CD14-positive monocyte (primary cell): ENCODE results near the gene FHOD3. TPM values are rescaled to one million over a fixed set of nuclear protein-coding genes. Genes with fewer than 3 reads are reported as not detected.

Experiments
- DNase-seq, 3 donors: peaks; one replicate each; pipeline ENCODE4 v3.0.0-alpha.2; 2011 to 2022
- H2AFZ ChIP-seq: 2 replicates; pipeline ENCODE4 v1.6.0; 2012; ENCODE audit warnings: mild to moderate bottlenecking, low read depth, low read length, inconsistent platforms; ENCODE audit not compliant: insufficient read depth, poor library complexity, severe bottlenecking
- H3K27ac ChIP-seq, 2 donors: 1 replicate in 1 of 2; 2 replicates in 1 of 2; pipeline ENCODE4 v1.5.1; 2012 to 2013; ENCODE audit warnings: low read length in 2 of 2, control low read depth in 1 of 2, inconsistent platforms in 1 of 2, low read depth in 1 of 2, mild to moderate bottlenecking in 1 of 2
- H3K27me3 ChIP-seq, 2 donors: one replicate each; pipeline versions ENCODE4 v1.6.0 to v1.6.1; 2011 to 2013; ENCODE audit warnings: low read length in 2 of 2; ENCODE audit not compliant: control insufficient read depth in 2 of 2, insufficient read depth in 2 of 2
- H3K36me3 ChIP-seq, 2 donors: replicated peaks in 1 of 2; 1 replicate in 1 of 2; 2 replicates in 1 of 2; pipeline versions ENCODE4 v1.5.1 to v1.6.1; 2012 to 2013; ENCODE audit warnings: low read length in 2 of 2, control low read depth in 1 of 2, inconsistent platforms in 1 of 2, mild to moderate bottlenecking in 1 of 2; ENCODE audit not compliant: insufficient read depth in 2 of 2, control insufficient read depth in 1 of 2
- H3K4me1 ChIP-seq, 2 donors: 1 replicate in 1 of 2; 2 replicates in 1 of 2; pipeline versions ENCODE4 v1.5.1 to v1.6.1; 2012 to 2013; ENCODE audit warnings: low read length in 2 of 2, control low read depth in 1 of 2, inconsistent platforms in 1 of 2, mild to moderate bottlenecking in 1 of 2, moderate library complexity in 1 of 2; ENCODE audit not compliant: insufficient read depth in 2 of 2, control insufficient read depth in 1 of 2
- H3K4me2 ChIP-seq: replicated peaks from 2 replicates; pipeline ENCODE3; 2012; ENCODE audit warnings: low read length, moderate library complexity, mild to moderate bottlenecking; ENCODE audit not compliant: poor library complexity, severe bottlenecking; ENCODE audit errors: extremely low read depth
- H3K4me3 ChIP-seq, 3 experiments: fragments of 200-600 bp in 1 of 3; sonication (generic) in 1 of 3; replicated peaks in 1 of 3; 1 replicate in 2 of 3; 2 replicates in 1 of 3; pipeline ENCODE4 v1.5.1; 2011 to 2013; ENCODE audit warnings: low read length in 3 of 3, mild to moderate bottlenecking in 3 of 3, control low read depth in 2 of 3, low read depth in 2 of 3, inconsistent platforms in 1 of 3, moderate library complexity in 1 of 3
- H3K79me2 ChIP-seq: 2 replicates; pipeline ENCODE4 v1.6.0; 2012; ENCODE audit warnings: mild to moderate bottlenecking, control low read depth, inconsistent platforms, low read length, moderate library complexity; ENCODE audit not compliant: insufficient read depth
- H3K9ac ChIP-seq: 2 replicates; pipeline ENCODE4 v1.6.0; 2017; ENCODE audit warnings: low read length, mild to moderate bottlenecking; ENCODE audit not compliant: insufficient read depth, poor library complexity, severe bottlenecking
- H3K9me3 ChIP-seq, 2 donors: replicated peaks in 1 of 2; 1 replicate in 1 of 2; 2 replicates in 1 of 2; pipeline versions ENCODE4 v1.5.1 to v1.6.1; 2012 to 2013; ENCODE audit warnings: low read length in 2 of 2, control low read depth in 1 of 2; ENCODE audit not compliant: control insufficient read depth in 1 of 2, insufficient read depth in 1 of 2
- H4K20me1 ChIP-seq: 2 replicates; pipeline ENCODE4 v1.6.0; 2012; ENCODE audit warnings: mild to moderate bottlenecking, low read length, control low read depth, moderate library complexity; ENCODE audit not compliant: insufficient read depth
- H3K27ac Mint-ChIP-seq, 7 donors: one replicate each; pipeline ENCODE4 v1.8.0; 2020; ENCODE audit warnings: mild to moderate bottlenecking in 7 of 7, mixed read lengths in 7 of 7, moderate library complexity in 6 of 7, inconsistent platforms in 2 of 7
- H3K27me3 Mint-ChIP-seq, 3 donors: one replicate each; pipeline ENCODE4 v1.8.0; 2021 to 2022; ENCODE audit warnings: low read depth in 3 of 3, mild to moderate bottlenecking in 3 of 3, mixed read lengths in 3 of 3, moderate library complexity in 3 of 3, inconsistent platforms in 1 of 3
- H3K36me3 Mint-ChIP-seq, 2 donors: one replicate each; pipeline ENCODE4 v1.8.0; 2020; ENCODE audit warnings: mixed read lengths in 2 of 2, inconsistent platforms in 1 of 2, mild to moderate bottlenecking in 1 of 2
- H3K4me1 Mint-ChIP-seq: one replicate; pipeline ENCODE4 v1.8.0; 2020; ENCODE audit warnings: mild to moderate bottlenecking, mixed read lengths
- H3K4me3 Mint-ChIP-seq, 2 donors: one replicate each; pipeline ENCODE4 v1.8.0; 2020; ENCODE audit warnings: mild to moderate bottlenecking in 2 of 2, mixed read lengths in 2 of 2, moderate library complexity in 1 of 2
- H3K9me3 Mint-ChIP-seq, 7 donors: one replicate each; pipeline ENCODE4 v1.8.0; 2020 to 2022; ENCODE audit warnings: mixed read lengths in 7 of 7, mild to moderate bottlenecking in 6 of 7, moderate library complexity in 6 of 7, inconsistent platforms in 2 of 7
- WGBS: methylation state at CpG from one replicate; pipeline ENCODE4 v1.1.5; 2013; ENCODE audit warnings: missing lambda C conversion rate; ENCODE audit not compliant: insufficient coverage; 5-methylcytosine and 5-hydroxymethylcytosine counted together
- intact Hi-C, 2 donors: fragments of 100-400 bp; cut with micrococcal nuclease; formaldehyde crosslinking; loops; one replicate each; pipeline versions ENCODE4 v1.15.0 to v1.15.1; 2023
- polyA plus RNA-seq, 3 donors: library from polyadenylated mRNA; depleted of rRNA in 1 of 3; unstranded in 2 of 3; stranded (reverse) in 1 of 3; fragments of 300-500 nt in 2 of 3; fragments of >200 nt in 1 of 3; fragmentation: Illumina TruSeq in 2 of 3; gene quantifications; 1 replicate in 2 of 3; 2 replicates in 1 of 3; pipeline ENCODE4 v1.2.3, GENCODE V29; 2012 to 2021
- TF ChIP-seq, protein P1 (sequence below): fragments of 200-600 bp; IDR thresholded peaks from one replicate; pipeline ENCODE4 v1.8.0; 2022; ENCODE audit warnings: antibody characterized with exemption, mild to moderate bottlenecking

The FHOD3 gene
- polyA plus RNA-seq, 3 donors = not detected

DNA sequence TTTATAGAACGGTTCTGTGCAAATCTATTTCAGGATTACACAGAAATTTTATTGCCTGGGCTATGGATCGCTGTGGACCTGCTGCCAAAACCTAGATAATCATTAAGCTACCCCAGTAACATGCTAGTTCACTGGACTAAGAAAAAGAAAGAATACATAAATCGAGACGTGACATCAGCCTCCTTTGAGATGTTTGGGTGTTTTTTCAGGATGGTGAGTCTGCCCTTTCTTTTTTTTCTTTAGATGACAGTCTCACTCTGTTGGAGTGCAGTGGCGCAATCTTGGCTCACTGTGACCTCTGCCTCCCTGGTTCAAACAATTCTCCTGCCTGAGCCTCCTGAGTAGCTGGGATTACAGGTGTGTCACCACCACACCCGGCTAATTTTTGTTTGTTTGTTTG lies 52.0 kb downstream of the FHOD3 start:
- no peak overlapping the region for H3K4me3 ChIP-seq
- no peaks in the 10 kb centered on the region for H3K4me1 ChIP-seq
- no peaks in the 10 kb centered on the region for H3K27me3 ChIP-seq
- H3K36me3 ChIP-seq = no peaks in the 10 kb centered on the region
- no peaks in the 10 kb centered on the region for H3K36me3 Mint-ChIP-seq
- H2AFZ ChIP-seq = no peak overlapping the region
- intact Hi-C loops = no loop called here
- peaks cover 0 to 3% (median 0%) of the 10 kb centered on the region in 7 donors for H3K9me3 Mint-ChIP-seq
- no peaks in the 10 kb centered on the region for H3K4me1 Mint-ChIP-seq
- no peaks in the 10 kb centered on the region for H3K79me2 ChIP-seq
- H3K27me3 Mint-ChIP-seq = peaks cover 4 to 14% (median 14%) of the 10 kb centered on the region in 3 donors
- no peak overlapping the region for H3K4me3 Mint-ChIP-seq
- peaks cover 0 to 4% of the 10 kb centered on the region in 2 donors for H3K9me3 ChIP-seq
- TF ChIP-seq, protein P1, sequence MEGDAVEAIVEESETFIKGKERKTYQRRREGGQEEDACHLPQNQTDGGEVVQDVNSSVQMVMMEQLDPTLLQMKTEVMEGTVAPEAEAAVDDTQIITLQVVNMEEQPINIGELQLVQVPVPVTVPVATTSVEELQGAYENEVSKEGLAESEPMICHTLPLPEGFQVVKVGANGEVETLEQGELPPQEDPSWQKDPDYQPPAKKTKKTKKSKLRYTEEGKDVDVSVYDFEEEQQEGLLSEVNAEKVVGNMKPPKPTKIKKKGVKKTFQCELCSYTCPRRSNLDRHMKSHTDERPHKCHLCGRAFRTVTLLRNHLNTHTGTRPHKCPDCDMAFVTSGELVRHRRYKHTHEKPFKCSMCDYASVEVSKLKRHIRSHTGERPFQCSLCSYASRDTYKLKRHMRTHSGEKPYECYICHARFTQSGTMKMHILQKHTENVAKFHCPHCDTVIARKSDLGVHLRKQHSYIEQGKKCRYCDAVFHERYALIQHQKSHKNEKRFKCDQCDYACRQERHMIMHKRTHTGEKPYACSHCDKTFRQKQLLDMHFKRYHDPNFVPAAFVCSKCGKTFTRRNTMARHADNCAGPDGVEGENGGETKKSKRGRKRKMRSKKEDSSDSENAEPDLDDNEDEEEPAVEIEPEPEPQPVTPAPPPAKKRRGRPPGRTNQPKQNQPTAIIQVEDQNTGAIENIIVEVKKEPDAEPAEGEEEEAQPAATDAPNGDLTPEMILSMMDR = no peak
- no peak overlapping the region for H3K27ac ChIP-seq
- H4K20me1 ChIP-seq = no peaks in the 10 kb centered on the region
- no peak overlapping the region for H3K9ac ChIP-seq
- no peak overlapping the region for H3K27ac Mint-ChIP-seq
- no peak overlapping the region for H3K4me2 ChIP-seq
- WGBS = no CpG with 5 or more reads among the region's 6 CpGs
- no peak for DNase-seq

DNA sequence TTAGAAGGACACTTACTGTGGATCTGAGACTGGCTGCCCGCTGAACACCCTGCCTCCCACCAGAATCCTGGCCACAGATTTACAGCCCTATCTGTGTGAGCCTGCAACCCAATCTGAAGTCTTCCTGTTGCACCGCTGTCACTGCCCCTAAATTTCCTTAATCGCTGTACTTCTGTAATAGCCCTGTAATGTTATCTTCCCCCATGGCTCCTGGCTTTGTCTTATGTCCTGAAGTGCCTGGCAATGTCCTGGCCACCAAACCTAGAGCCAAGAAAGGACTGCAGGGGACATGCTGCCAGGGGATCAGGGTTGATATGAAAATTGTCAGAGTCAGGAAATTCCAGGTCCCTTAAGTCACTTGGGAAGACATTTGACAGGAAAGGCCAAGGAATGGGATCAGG lies 52.7 kb downstream of the FHOD3 start:
- Histone ChIP-seq H3K27me3 (no peaks in the 10 kb centered on the region), H4K20me1 (no peaks in the 10 kb centered on the region), H2AFZ (no peak overlapping the region), H3K4me2 (no peak overlapping the region), H3K4me3 (no peak overlapping the region), H3K36me3 (no peaks in the 10 kb centered on the region), H3K4me1 (no peaks in the 10 kb centered on the region), H3K79me2 (no peaks in the 10 kb centered on the region), H3K9ac (no peak overlapping the region), H3K27ac (no peak overlapping the region), H3K9me3 (peaks cover 0 to 4% of the 10 kb centered on the region in 2 donors)
- Mint-ChIP-seq H3K9me3 (peaks cover 0 to 3% (median 0%) of the 10 kb centered on the region in 7 donors), H3K36me3 (no peaks in the 10 kb centered on the region), H3K27me3 (peaks cover 4 to 14% (median 12%) of the 10 kb centered on the region in 3 donors), H3K4me1 (no peaks in the 10 kb centered on the region), H3K27ac (peak overlapping the region in 1 of 7 donors; percentile 5), H3K4me3 (no peak overlapping the region)
- intact Hi-C loops = no loop called here
- no peak for DNase-seq
- TF ChIP-seq, protein P1 = no peak
- WGBS = 38% methylated on average over 3 of the region's 3 CpGs
